ENCODE data around the gene PHC2. TPM values are rescaled to one million over a fixed set of nuclear protein-coding genes. Genes with fewer than 3 reads are reported as not detected.

PHC2 gene
- total RNA-seq, 1 donor from 2014 or later = 65.0 TPM

DNA sequence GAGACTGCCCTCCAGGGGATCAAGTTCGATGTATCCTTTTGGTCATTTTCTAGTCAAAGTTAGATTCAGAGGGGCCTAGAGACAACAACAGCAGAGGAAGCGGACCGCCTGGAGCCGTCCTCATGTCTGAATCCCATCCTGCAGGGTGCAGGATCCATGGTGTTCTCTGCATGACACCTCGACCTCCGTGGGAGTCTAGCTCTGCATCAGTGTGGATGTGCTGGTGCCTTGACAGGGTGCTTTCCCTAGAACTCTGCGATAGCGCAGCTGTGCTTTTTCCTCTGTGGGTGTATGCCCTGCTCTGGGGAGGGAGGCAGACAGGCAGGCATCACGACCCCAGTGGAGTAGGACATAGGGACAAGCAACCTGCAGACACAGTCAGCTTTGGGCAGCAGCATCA lies 61.8 kb downstream of the PHC2 start:
- Histone ChIP-seq H4K20me1 (ENCODE audit: low read depth) (no peaks in the 10 kb centered on the region), H3K4me2 (no peak overlapping the region), H3K9me3 (ENCODE audit: low read depth) (no peaks in the 10 kb centered on the region), H3K9ac (no peak overlapping the region), H3K4me1 (peaks cover 32% of the 10 kb centered on the region), H3K27ac (no peak overlapping the region), H3K4me3 (no peak overlapping the region), H3K79me2 (ENCODE audit: low read depth) (no peaks in the 10 kb centered on the region), H2AFZ (replicated peaks) (no peak overlapping the region), H3F3A (ENCODE audit: low read depth) (peaks cover 15% of the 10 kb centered on the region), H3K36me3 (no peaks in the 10 kb centered on the region), H3K27me3 (peaks cover 8% of the 10 kb centered on the region)
- Mint-ChIP-seq H3K27me3 (ENCODE audit: insufficient read depth, low read depth) (peaks cover 16% of the 10 kb centered on the region), H3K4me3 (no peak overlapping the region), H3K4me1 (peaks cover 59% of the 10 kb centered on the region), H3K36me3 (peaks cover 20% of the 10 kb centered on the region), H3K9me3 (no peaks in the 10 kb centered on the region), H3K27ac (peak overlapping the region; percentile 17)
- DNase-seq (ENCODE audit: low spot score) = no peak
- TF ChIP-seq, protein P1, sequence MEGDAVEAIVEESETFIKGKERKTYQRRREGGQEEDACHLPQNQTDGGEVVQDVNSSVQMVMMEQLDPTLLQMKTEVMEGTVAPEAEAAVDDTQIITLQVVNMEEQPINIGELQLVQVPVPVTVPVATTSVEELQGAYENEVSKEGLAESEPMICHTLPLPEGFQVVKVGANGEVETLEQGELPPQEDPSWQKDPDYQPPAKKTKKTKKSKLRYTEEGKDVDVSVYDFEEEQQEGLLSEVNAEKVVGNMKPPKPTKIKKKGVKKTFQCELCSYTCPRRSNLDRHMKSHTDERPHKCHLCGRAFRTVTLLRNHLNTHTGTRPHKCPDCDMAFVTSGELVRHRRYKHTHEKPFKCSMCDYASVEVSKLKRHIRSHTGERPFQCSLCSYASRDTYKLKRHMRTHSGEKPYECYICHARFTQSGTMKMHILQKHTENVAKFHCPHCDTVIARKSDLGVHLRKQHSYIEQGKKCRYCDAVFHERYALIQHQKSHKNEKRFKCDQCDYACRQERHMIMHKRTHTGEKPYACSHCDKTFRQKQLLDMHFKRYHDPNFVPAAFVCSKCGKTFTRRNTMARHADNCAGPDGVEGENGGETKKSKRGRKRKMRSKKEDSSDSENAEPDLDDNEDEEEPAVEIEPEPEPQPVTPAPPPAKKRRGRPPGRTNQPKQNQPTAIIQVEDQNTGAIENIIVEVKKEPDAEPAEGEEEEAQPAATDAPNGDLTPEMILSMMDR (IDR thresholded peaks at IDR 0.05) = no peak

DNA sequence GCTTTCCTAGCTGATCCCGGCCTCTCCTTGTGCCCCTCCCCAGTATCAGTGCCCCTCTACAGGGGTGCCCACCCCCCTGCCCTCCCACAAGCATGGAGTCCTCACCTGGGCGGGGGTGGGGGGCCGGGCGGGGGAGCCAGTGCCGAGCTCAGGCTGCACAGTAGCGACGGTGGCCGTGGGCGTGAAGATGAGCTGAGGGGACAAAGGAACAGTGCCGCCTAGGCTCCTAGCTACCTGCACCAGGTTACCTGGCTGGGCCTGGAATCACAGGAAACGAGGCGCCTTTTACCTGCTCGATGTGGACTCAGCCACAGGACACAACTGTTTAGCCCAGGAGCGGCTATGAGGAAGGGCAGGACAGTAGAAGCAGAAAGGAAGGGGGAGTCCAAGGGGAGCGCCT lies 62.5 kb downstream of the PHC2 start:
- Histone ChIP-seq H3K79me2 (ENCODE audit: low read depth) (no peaks in the 10 kb centered on the region), H3K4me2 (no peak overlapping the region), H3K27me3 (peaks cover 1% of the 10 kb centered on the region), H3K36me3 (no peaks in the 10 kb centered on the region), H3K9me3 (ENCODE audit: low read depth) (no peaks in the 10 kb centered on the region), H3K4me3 (no peak overlapping the region), H2AFZ (replicated peaks) (no peak overlapping the region), H4K20me1 (ENCODE audit: low read depth) (no peaks in the 10 kb centered on the region), H3F3A (ENCODE audit: low read depth) (peaks cover 21% of the 10 kb centered on the region), H3K27ac (no peak overlapping the region), H3K4me1 (peaks cover 35% of the 10 kb centered on the region), H3K9ac (no peak overlapping the region)
- no peak overlapping the region for H3K4me3 Mint-ChIP-seq
- no peak overlapping the region for H3K27ac Mint-ChIP-seq
- H3K36me3 Mint-ChIP-seq = peaks cover 15% of the 10 kb centered on the region
- TF ChIP-seq EZH2 (IDR thresholded peaks at IDR 0.05) (no peak), EZH2phosphoT487 (IDR thresholded peaks at IDR 0.05) (no peak)
- TF ChIP-seq, protein P1 (IDR thresholded peaks at IDR 0.05) = no peak
- no peaks in the 10 kb centered on the region for H3K9me3 Mint-ChIP-seq
- peaks cover 59% of the 10 kb centered on the region for H3K4me1 Mint-ChIP-seq
- no peak for DNase-seq (ENCODE audit: low spot score)
- peaks cover 15% of the 10 kb centered on the region for H3K27me3 Mint-ChIP-seq (ENCODE audit: insufficient read depth, low read depth)

DNA sequence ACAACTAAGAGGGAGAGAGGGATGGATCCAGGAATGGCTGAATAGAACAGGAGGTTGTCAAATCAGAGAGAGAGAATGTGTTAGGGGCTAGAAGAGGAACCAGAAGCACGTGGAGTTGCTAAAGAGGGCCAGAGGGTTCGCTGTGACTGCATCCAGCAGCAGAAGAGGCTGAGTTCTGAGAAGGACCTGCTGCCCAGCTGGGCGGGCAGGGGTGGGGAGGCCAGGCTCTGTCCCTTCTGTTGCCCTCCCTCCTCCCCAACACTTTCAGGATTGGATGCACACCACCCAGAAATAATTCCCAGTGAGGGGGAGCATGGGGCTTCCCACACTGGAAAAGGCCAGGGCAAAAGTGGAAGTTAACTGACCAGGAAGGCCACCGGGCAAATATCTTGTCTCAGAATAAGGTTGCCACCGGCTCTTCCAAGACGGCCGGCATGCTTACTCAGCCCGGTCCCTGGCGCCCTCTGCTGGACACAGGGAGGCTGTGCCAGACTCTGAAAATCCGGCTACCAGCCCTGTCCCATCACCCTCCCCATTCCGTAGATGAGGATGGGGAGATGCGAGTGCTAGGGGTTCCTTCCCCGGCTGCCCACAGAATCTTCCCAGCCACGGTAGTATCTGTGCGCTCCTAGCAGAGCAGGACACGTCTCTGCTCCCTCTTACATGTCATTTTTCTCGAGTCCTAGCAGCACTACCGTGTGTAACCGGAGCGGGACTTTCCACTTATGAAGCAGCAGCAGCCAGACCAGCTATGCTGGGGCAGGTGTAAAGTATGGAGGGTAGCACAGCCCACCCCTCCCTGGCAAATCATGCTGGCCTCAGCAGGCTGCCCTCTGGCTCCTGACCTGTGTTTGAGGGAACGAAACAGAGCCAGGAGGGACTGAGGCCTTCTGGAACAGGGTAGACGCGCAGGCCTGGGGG lies 63.1 kb downstream of the PHC2 start:
- Mint-ChIP-seq H3K4me3 (peak overlapping the region; percentile 57), H3K9me3 (no peaks in the 10 kb centered on the region), H3K36me3 (peaks cover 13% of the 10 kb centered on the region), H3K27ac (peak overlapping the region; percentile 55), H3K4me1 (peaks cover 63% of the 10 kb centered on the region), H3K27me3 (ENCODE audit: insufficient read depth, low read depth) (peaks cover 15% of the 10 kb centered on the region)
- H2AFZ ChIP-seq (replicated peaks) = no peak overlapping the region
- peaks cover 28% of the 10 kb centered on the region for H3F3A ChIP-seq (ENCODE audit: low read depth)
- H3K9me3 ChIP-seq (ENCODE audit: low read depth) = no peaks in the 10 kb centered on the region
- H4K20me1 ChIP-seq (ENCODE audit: low read depth) = no peaks in the 10 kb centered on the region
- TF ChIP-seq EZH2phosphoT487 (IDR thresholded peaks at IDR 0.05) = no peak
- TF ChIP-seq, protein P1 (IDR thresholded peaks at IDR 0.05) = peak; percentile 99
- no peak overlapping the region for H3K4me3 ChIP-seq
- no peak overlapping the region for H3K27ac ChIP-seq
- H3K4me1 ChIP-seq = peaks cover 41% of the 10 kb centered on the region
- peak; percentile 93 for DNase-seq (ENCODE audit: low spot score)
- no peak overlapping the region for H3K4me2 ChIP-seq
- H3K27me3 ChIP-seq = no peaks in the 10 kb centered on the region
- no peak overlapping the region for H3K9ac ChIP-seq
- H3K36me3 ChIP-seq = no peaks in the 10 kb centered on the region
- no peaks in the 10 kb centered on the region for H3K79me2 ChIP-seq (ENCODE audit: low read depth)
